K562 (cell line): ENCODE measurements around the gene EGF. TPM values are rescaled to one million over a fixed set of nuclear protein-coding genes. Genes with fewer than 3 reads are reported as not detected.

Experiments
- ATAC-seq: fragments of 200-7000 bp; cut with Tn5 transposase; 3 replicates; pipeline ENCODE4 v1.9.1; 2020; ENCODE audit warnings: moderate library complexity
- BruUV-seq: library from RNA; stranded (reverse); fragments of 400-500 nt; replicated peaks from 2 replicates; lab custom pipeline; 2021; lab: Mats Ljungman, UMichigan
- CTCF ChIA-PET: fragments of 300-600 bp; formaldehyde crosslinking; extraction: SDS; loops from one replicate; lab custom pipeline; 2021; ENCODE audit warnings: low intra/inter-chr PET ratio; lab: Yijun Ruan, JAX
- POLR2A ChIA-PET: fragments of 300-600, 350-650 bp; sonication (Branson Sonifier 250); formaldehyde crosslinking; extraction: SDS; loops from one replicate; lab custom pipeline; 2021; ENCODE audit warnings: antibody characterized with exemption, inconsistent platforms; lab: Yijun Ruan, JAX
- DNase-seq, 4 experiments: peaks; one replicate each; pipeline versions ENCODE4 v3.0.0 to v3.0.0-alpha.2; 2011 to 2018; ENCODE audit warnings: low spot score in 3 of 4, mixed read lengths in 3 of 4; ENCODE audit errors: extremely low read depth in 1 of 4
- FAIRE-seq: peaks from 2 replicates; lab custom pipeline; 2011; peaks lifted over from hg19 to GRCh38; lab: Jason Lieb, UNC
- H2AFZ ChIP-seq: 2 replicates; pipeline ENCODE4 v1.6.0; 2011; ENCODE audit warnings: low read depth, low read length, control low read depth, inconsistent platforms
- H3K27ac ChIP-seq: fragments of 200-600 bp; 3 replicates; pipeline ENCODE4 v1.8.0; 2011; ENCODE audit warnings: low read depth, mild to moderate bottlenecking, control low read depth, inconsistent platforms, low read length, moderate library complexity, mixed read lengths; ENCODE audit errors: extremely low read depth
- H3K27me3 ChIP-seq, 2 experiments: fragments of 300-600 bp in 1 of 2; 2 replicates in 1 of 2; 3 replicates in 1 of 2; pipeline versions ENCODE4 v1.6.0 to v1.8.0; 2011; ENCODE audit warnings: inconsistent platforms in 2 of 2, low read length in 2 of 2, mild to moderate bottlenecking in 1 of 2, mixed read lengths in 1 of 2, moderate library complexity in 1 of 2; ENCODE audit not compliant: control insufficient read depth in 2 of 2, insufficient read depth in 2 of 2
- H3K36me3 ChIP-seq: fragments of 300-600 bp; 3 replicates; pipeline ENCODE4 v1.8.0; 2011; ENCODE audit warnings: mild to moderate bottlenecking, low read length, inconsistent platforms; ENCODE audit not compliant: control insufficient read depth, insufficient read depth
- H3K4me1 ChIP-seq, 2 experiments: fragments of 200-600 bp in 1 of 2; replicated peaks in 1 of 2; 2 replicates in 1 of 2; 3 replicates in 1 of 2; pipeline versions ENCODE4 v1.5.1 to v1.8.0; 2011; ENCODE audit warnings: inconsistent platforms in 2 of 2, low read length in 2 of 2, mild to moderate bottlenecking in 1 of 2, mixed read lengths in 1 of 2, moderate library complexity in 1 of 2; ENCODE audit not compliant: control insufficient read depth in 2 of 2, insufficient read depth in 2 of 2
- H3K4me2 ChIP-seq: 2 replicates; pipeline ENCODE4 v1.6.1; 2011; ENCODE audit warnings: low read length, control low read depth, inconsistent platforms, mixed read lengths; ENCODE audit not compliant: insufficient read depth
- H3K4me3 ChIP-seq: fragments of 200-600 bp; sonication (generic), shearing (Covaris generic); 2 replicates; pipeline ENCODE4 v1.5.1; 2016; ENCODE audit warnings: control low read depth, inconsistent platforms
- H3K79me2 ChIP-seq: fragments of 200-600 bp; 3 replicates; pipeline ENCODE4 v1.8.0; 2011; ENCODE audit warnings: low read length, inconsistent platforms; ENCODE audit not compliant: control insufficient read depth, insufficient read depth
- H3K9ac ChIP-seq, 2 experiments: 2 replicates each; pipeline versions ENCODE4 v1.6.0 to v1.6.1; 2011; ENCODE audit warnings: low read depth in 2 of 2, low read length in 2 of 2, control low read depth in 1 of 2, inconsistent platforms in 1 of 2, mild to moderate bottlenecking in 1 of 2, mixed read lengths in 1 of 2; ENCODE audit not compliant: insufficient read depth in 1 of 2
- H3K9me1 ChIP-seq: one replicate; pipeline ENCODE4 v1.6.0; 2011; ENCODE audit warnings: inconsistent platforms, mild to moderate bottlenecking, low read length, moderate library complexity; ENCODE audit not compliant: control insufficient read depth, insufficient read depth
- H3K9me3 ChIP-seq: replicated peaks from 2 replicates; pipeline ENCODE4 v1.5.1; 2011; ENCODE audit warnings: low read depth, low read length, inconsistent platforms; ENCODE audit not compliant: control insufficient read depth, insufficient read depth
- H4K20me1 ChIP-seq: replicated peaks from 2 replicates; pipeline ENCODE4 v1.6.1; 2011; ENCODE audit warnings: low read length, inconsistent platforms, mixed read lengths; ENCODE audit not compliant: control insufficient read depth, insufficient read depth
- HMG20A ChIP-seq: fragments of 450-650 bp; formaldehyde crosslinking; conservative IDR thresholded peaks from 2 replicates; pipeline ENCODE4 v1.4.0; 2020; ENCODE audit warnings: mild to moderate bottlenecking, mixed read lengths
- JUNB ChIP-seq: fragments of 450-650 bp; formaldehyde crosslinking; conservative IDR thresholded peaks from 2 replicates; pipeline ENCODE4 v1.4.0; 2020; ENCODE audit warnings: mild to moderate bottlenecking
- NCOR1 ChIP-seq: fragments of 450-650 bp; IDR thresholded peaks from 2 replicates; pipeline ENCODE4 v1.6.1; 2016; ENCODE audit warnings: mild to moderate bottlenecking, moderate library complexity
- SMAD1 ChIP-seq: fragments of 150-350 bp; IDR thresholded peaks from 2 replicates; pipeline ENCODE4 v1.6.1; 2014; ENCODE audit warnings: low read length, low read depth; ENCODE audit not compliant: partially characterized antibody
- ZFP30 ChIP-seq: fragments of 250-450 bp; sonication (Bioruptor Pico); IDR thresholded peaks from 2 replicates; pipeline ENCODE4 v1.8.0; 2022; ENCODE audit warnings: moderate library complexity, mild to moderate bottlenecking, inconsistent platforms, borderline replicate concordance
- WGBS: fragments of 100-300 bp; shearing (Covaris generic); methylation state at CpG from one replicate; pipeline ENCODE4 v1.1.6; 2016; ENCODE audit warnings: low coverage, mixed read lengths; ENCODE audit not compliant: insufficient coverage; ENCODE audit errors: missing lambda C conversion rate; 5-methylcytosine and 5-hydroxymethylcytosine counted together
- in situ Hi-C: fragments of 300-500 bp; cut with MboI; formaldehyde crosslinking; loops from 4 replicates; pipeline ENCODE4 v1.15.0; 2018; ENCODE audit warnings: inconsistent platforms, mixed read lengths
- intact Hi-C: fragments of 100-400 bp; cut with micrococcal nuclease; formaldehyde crosslinking; loops from 2 replicates; pipeline ENCODE4 v1.14.2; 2022
- polyA plus RNA-seq, 8 experiments: library from polyadenylated mRNA; depleted of rRNA in 4 of 8; stranded (reverse) in 5 of 8; unstranded in 3 of 8; fragments of >200 nt; fragmentation: Nextera tagmentation in 2 of 8; fragmentation: Illumina TruSeq in 1 of 8; extraction: Ambion mirVana in 2 of 8; extraction: Trizol in 1 of 8; gene quantifications; 2 replicates each; pipeline versions ENCODE4 v1.2.1 to v1.2.3, GENCODE V29; 2011 to 2014; ENCODE audit warnings: inconsistent platforms in 1 of 8, missing spikeins in 1 of 8
- total RNA-seq, 7 experiments: library from RNA; depleted of rRNA in 6 of 7; stranded (reverse); fragments of >200 nt in 6 of 7; fragmentation: Illumina TruSeq in 2 of 7; extraction: Trizol in 2 of 7; gene quantifications; 2 replicates each; pipeline versions ENCODE4 v1.2.1 to v1.2.3, GENCODE V29; 2011 to 2021; ENCODE audit warnings: low replicate concordance in 1 of 7
- TF ChIP-seq, protein P1 (sequence below): fragments of 450-650 bp; IDR thresholded peaks from 2 replicates; pipeline ENCODE4 v1.6.1; 2016; ENCODE audit warnings: mild to moderate bottlenecking
- TF ChIP-seq, protein P2 (sequence below): sonication (generic); formaldehyde crosslinking; IDR thresholded peaks from 2 replicates; pipeline ENCODE4 v1.8.1; 2023; ENCODE audit warnings: mild to moderate bottlenecking, missing genetic modification reagents
- TF ChIP-seq, protein P3 (sequence below), 2 experiments: fragments of 450-650 bp in 1 of 2; sonication (generic) in 1 of 2; formaldehyde crosslinking in 1 of 2; IDR thresholded peaks; 2 replicates each; pipeline versions ENCODE4 v1.7.1 to v1.9.0; 2016 to 2022; ENCODE audit warnings: inconsistent platforms in 1 of 2, mild to moderate bottlenecking in 1 of 2, missing genetic modification reagents in 1 of 2

Gene EGF
- total and polyA plus RNA-seq, 9 of the 15 experiments (the other 6 are each of a cell fraction or from before 2014, with no cell fraction given), result 0.32 to 3.1 (median 1.3) TPM

DNA sequence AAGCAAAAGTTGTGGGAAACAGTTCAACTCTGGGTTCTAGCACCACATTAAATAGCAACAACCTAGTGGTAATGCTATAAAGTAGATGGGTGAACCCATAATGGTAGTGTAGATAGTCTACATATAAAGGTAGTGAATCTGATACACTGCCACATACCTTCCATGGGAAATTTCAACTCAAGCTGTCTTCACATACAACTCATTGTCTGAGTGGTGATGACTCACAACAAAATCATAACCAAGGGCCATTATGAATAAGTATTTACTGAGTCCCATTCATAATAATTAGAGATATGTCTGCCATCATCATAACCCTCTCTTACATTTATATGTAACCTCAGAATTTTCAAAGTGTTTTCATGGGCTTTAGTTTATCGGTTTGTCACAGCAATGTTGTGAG is 34.8 kb downstream of the EGF start:
- BruUV-seq, result no TSS peak
- Histone ChIP-seq H3K9ac (no peak overlapping the region), H3K79me2 (no peaks in the 10 kb centered on the region), H2AFZ (no peak overlapping the region), H3K4me3 (no peak overlapping the region), H3K27me3 (no peaks in the 10 kb centered on the region), H3K4me1 (peaks cover 0 to 7% of the 10 kb centered on the region in 2 experiments; a peak in 3 of 5 replicates), H3K9me1 (no peaks in the 10 kb centered on the region), H3K27ac (no peak overlapping the region), H4K20me1 (no peaks in the 10 kb centered on the region), H3K9me3 (no peaks in the 10 kb centered on the region), H3K36me3 (no peaks in the 10 kb centered on the region), H3K4me2 (no peak overlapping the region)
- ATAC-seq (no peak), DNase-seq (no peak), FAIRE-seq (no peak)
- POLR2A ChIA-PET, result no interaction called here
- in situ Hi-C loops, result no loop called here
- CTCF ChIA-PET, result no interaction called here
- intact Hi-C loops, result no loop called here
- 0% methylated on average over 1 of the region's 1 CpG for WGBS
- TF ChIP-seq, protein P1, sequence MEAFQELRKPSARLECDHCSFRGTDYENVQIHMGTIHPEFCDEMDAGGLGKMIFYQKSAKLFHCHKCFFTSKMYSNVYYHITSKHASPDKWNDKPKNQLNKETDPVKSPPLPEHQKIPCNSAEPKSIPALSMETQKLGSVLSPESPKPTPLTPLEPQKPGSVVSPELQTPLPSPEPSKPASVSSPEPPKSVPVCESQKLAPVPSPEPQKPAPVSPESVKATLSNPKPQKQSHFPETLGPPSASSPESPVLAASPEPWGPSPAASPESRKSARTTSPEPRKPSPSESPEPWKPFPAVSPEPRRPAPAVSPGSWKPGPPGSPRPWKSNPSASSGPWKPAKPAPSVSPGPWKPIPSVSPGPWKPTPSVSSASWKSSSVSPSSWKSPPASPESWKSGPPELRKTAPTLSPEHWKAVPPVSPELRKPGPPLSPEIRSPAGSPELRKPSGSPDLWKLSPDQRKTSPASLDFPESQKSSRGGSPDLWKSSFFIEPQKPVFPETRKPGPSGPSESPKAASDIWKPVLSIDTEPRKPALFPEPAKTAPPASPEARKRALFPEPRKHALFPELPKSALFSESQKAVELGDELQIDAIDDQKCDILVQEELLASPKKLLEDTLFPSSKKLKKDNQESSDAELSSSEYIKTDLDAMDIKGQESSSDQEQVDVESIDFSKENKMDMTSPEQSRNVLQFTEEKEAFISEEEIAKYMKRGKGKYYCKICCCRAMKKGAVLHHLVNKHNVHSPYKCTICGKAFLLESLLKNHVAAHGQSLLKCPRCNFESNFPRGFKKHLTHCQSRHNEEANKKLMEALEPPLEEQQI, result no peak
- TF ChIP-seq JUNB (CRISPR knock-in tag), result no peak
- TF ChIP-seq, protein P2, sequence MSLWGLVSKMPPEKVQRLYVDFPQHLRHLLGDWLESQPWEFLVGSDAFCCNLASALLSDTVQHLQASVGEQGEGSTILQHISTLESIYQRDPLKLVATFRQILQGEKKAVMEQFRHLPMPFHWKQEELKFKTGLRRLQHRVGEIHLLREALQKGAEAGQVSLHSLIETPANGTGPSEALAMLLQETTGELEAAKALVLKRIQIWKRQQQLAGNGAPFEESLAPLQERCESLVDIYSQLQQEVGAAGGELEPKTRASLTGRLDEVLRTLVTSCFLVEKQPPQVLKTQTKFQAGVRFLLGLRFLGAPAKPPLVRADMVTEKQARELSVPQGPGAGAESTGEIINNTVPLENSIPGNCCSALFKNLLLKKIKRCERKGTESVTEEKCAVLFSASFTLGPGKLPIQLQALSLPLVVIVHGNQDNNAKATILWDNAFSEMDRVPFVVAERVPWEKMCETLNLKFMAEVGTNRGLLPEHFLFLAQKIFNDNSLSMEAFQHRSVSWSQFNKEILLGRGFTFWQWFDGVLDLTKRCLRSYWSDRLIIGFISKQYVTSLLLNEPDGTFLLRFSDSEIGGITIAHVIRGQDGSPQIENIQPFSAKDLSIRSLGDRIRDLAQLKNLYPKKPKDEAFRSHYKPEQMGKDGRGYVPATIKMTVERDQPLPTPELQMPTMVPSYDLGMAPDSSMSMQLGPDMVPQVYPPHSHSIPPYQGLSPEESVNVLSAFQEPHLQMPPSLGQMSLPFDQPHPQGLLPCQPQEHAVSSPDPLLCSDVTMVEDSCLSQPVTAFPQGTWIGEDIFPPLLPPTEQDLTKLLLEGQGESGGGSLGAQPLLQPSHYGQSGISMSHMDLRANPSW, result no peak
- TF ChIP-seq HMG20A (CRISPR knock-in tag), result no peak
- no peak for TF ChIP-seq SMAD1
- no peak for TF ChIP-seq ZFP30
- TF ChIP-seq, protein P3, sequence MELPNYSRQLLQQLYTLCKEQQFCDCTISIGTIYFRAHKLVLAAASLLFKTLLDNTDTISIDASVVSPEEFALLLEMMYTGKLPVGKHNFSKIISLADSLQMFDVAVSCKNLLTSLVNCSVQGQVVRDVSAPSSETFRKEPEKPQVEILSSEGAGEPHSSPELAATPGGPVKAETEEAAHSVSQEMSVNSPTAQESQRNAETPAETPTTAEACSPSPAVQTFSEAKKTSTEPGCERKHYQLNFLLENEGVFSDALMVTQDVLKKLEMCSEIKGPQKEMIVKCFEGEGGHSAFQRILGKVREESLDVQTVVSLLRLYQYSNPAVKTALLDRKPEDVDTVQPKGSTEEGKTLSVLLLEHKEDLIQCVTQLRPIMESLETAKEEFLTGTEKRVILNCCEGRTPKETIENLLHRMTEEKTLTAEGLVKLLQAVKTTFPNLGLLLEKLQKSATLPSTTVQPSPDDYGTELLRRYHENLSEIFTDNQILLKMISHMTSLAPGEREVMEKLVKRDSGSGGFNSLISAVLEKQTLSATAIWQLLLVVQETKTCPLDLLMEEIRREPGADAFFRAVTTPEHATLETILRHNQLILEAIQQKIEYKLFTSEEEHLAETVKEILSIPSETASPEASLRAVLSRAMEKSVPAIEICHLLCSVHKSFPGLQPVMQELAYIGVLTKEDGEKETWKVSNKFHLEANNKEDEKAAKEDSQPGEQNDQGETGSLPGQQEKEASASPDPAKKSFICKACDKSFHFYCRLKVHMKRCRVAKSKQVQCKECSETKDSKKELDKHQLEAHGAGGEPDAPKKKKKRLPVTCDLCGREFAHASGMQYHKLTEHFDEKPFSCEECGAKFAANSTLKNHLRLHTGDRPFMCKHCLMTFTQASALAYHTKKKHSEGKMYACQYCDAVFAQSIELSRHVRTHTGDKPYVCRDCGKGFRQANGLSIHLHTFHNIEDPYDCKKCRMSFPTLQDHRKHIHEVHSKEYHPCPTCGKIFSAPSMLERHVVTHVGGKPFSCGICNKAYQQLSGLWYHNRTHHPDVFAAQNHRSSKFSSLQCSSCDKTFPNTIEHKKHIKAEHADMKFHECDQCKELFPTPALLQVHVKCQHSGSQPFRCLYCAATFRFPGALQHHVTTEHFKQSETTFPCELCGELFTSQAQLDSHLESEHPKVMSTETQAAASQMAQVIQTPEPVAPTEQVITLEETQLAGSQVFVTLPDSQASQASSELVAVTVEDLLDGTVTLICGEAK (IDR thresholded peaks at IDR 0.05), result no peak
- TF ChIP-seq, protein P3 (CRISPR knock-in tag; IDR thresholded peaks at IDR 0.05), result no peak
- no peak for TF ChIP-seq NCOR1
